ENCODE results near the gene CABP7. TPM values are rescaled to one million over a fixed set of nuclear protein-coding genes. Genes with fewer than 3 reads are reported as not detected.
A peak's percentile ranks its signal among the peaks of the same experiment; 100 is the strongest.

The CABP7 gene
- total and polyA plus RNA-seq, 2 of the 8 experiments (the other 6 are each of a cell fraction or from before 2014, with no cell fraction given): 0.20 to 0.36 TPM

DNA sequence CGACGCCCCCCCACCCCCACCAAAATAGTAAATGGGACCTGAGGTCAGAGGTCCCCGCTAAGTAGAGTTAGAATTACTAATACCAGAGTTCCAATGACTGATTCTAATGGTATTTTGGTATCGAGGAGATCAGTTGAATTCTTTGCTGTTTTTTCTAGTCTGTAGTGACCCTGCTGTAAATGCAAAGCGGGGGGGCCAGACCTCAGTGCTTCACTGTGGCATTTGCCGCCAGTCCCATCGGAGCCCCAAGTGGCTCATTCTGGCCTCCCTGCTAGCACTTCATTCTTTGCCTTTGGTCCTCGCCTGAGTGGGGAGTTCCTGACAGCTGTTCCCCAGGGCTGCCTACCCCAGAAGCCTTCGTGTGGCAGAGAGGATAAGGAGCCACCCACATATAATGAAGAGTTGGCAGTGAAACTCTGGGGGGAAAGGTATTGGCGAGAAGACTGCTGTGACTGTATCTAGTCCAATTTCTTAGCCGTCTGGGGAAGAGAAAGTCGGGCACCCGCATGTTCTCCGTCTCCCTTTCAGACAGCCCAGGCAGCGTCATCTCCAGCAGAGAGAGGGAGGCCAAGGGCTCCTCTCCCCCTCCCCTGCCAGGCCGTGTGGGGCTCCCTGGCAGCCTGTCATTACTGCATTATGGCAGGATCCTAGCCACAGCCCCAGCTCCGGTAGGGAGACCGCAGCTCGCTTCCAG is 19.4 kb upstream of the CABP7 start:
- Histone ChIP-seq H2BK120ac (replicated peaks; ENCODE audit: low read depth, low read length) (no peak overlapping the region), H3K4me1 (replicated peaks in 1 of 4; ENCODE audit: control insufficient read depth in 3 of 4, insufficient read depth in 4 of 4, low read length in 3 of 4) (peaks cover 9 to 45% (median 39%) of the 10 kb centered on the region in 4 experiments), H4K20me1 (replicated peaks in 1 of 2; ENCODE audit: control insufficient read depth in 1 of 2, insufficient read depth in 2 of 2, low read length in 2 of 2) (peaks cover 3 to 5% of the 10 kb centered on the region in 2 experiments), H2AFZ (ENCODE audit: low read length) (no peak overlapping the region), H3K14ac (ENCODE audit: insufficient read length) (no peak overlapping the region), H3K18ac (ENCODE audit: extremely low read depth, low read length) (no peak overlapping the region), H3K4me2 (ENCODE audit: insufficient read depth in 1 of 2, low read depth in 2 of 2, low read length in 2 of 2) (peak overlapping the region; percentile 9 to 58; a peak in 2 of 4 replicates), H4K8ac (ENCODE audit: extremely low read depth, insufficient read depth, low read length) (no peak overlapping the region), H3K36me3 (ENCODE audit: control insufficient read depth in 2 of 4, insufficient read depth in 4 of 4, low read length in 3 of 4) (no peaks in the 10 kb centered on the region), H2BK15ac (ENCODE audit: low read length) (no peak overlapping the region), H2BK5ac (ENCODE audit: low read depth, low read length) (no peak overlapping the region; the same call in 1 of the 2 replicates), H4K91ac (replicated peaks; ENCODE audit: insufficient read length, low read length) (no peak overlapping the region), H3K27me3 (replicated peaks in 1 of 4; ENCODE audit: control insufficient read depth in 3 of 4, extremely low read depth in 1 of 4, insufficient read depth in 3 of 4, low read length in 3 of 4) (peaks cover 0 to 29% (median 12%) of the 10 kb centered on the region in 4 experiments; a peak in 3 of 7 replicates), H3K4me3 (ENCODE audit: extremely low read depth in 1 of 4, insufficient read depth in 2 of 4, low read depth in 3 of 4, low read length in 4 of 4) (no peak overlapping the region), H3K4ac (replicated peaks; ENCODE audit: insufficient read length, low read depth, low read length) (no peak overlapping the region), H2BK12ac (ENCODE audit: low read depth, low read length) (no peak overlapping the region; the same call in 1 of the 2 replicates), H3K23ac (ENCODE audit: insufficient read length) (no peak overlapping the region), H3K79me1 (ENCODE audit: low read depth, low read length) (no peaks in the 10 kb centered on the region), H3K27ac (ENCODE audit: low read depth, low read length) (no peak overlapping the region), H3K9me3 (ENCODE audit: insufficient read depth in 2 of 2, low read depth in 1 of 2, low read length in 1 of 2) (no peaks in the 10 kb centered on the region), H3K9ac (replicated peaks in 1 of 4; ENCODE audit: extremely low read depth in 1 of 4, low read depth in 3 of 4, low read length in 3 of 4) (no peak overlapping the region), H2BK20ac (ENCODE audit: low read length) (no peak overlapping the region), H3K56ac (replicated peaks; ENCODE audit: insufficient read length, low read depth, low read length) (no peak overlapping the region), H2AK5ac (ENCODE audit: low read depth, low read length) (no peak overlapping the region), H4K5ac (ENCODE audit: insufficient read length, low read depth, low read length) (no peak overlapping the region), H3K23me2 (ENCODE audit: low read depth, low read length) (peaks cover 9% of the 10 kb centered on the region; the same call in 1 of the 2 replicates), H3K79me2 (ENCODE audit: control insufficient read depth in 1 of 2, insufficient read depth in 2 of 2, low read length in 2 of 2) (no peaks in the 10 kb centered on the region)
- DNase-seq (ENCODE audit: low read depth in 1 of 2, low spot score in 2 of 2) (no peak), FAIRE-seq (no peak)
- 76% methylated on average over 19 of the region's 19 CpGs; no CpG with 5 or more reads in 1 of the 2 experiments for WGBS, 2 experiments (ENCODE audit: extremely low coverage in 1 of 2, insufficient coverage in 1 of 2, insufficient read length in 1 of 2, insufficient replicate concordance in 2 of 2, low coverage in 1 of 2, low lambda C conversion rate in 2 of 2, missing lambda C conversion rate in 1 of 2)
- POLR2A ChIA-PET (ENCODE audit: partially characterized antibody): interaction anchor here (4.3 kb wide), 1 partner anchor 8 kb away, joined by 13 read pairs; no protein-coding TSS in a partner anchor
- TF ChIP-seq GTF2F1 (IDR thresholded peaks at IDR 0.05; ENCODE audit: borderline replicate concordance, low read depth, low read length): no peak
- no peak for TF ChIP-seq EZH2 (IDR thresholded peaks at IDR 0.05; ENCODE audit: low read depth, low read length, severe bottlenecking)
- TF ChIP-seq NANOG (IDR thresholded peaks at IDR 0.05; ENCODE audit: insufficient read depth, low read depth, low read length, poor library complexity, severe bottlenecking): no peak
- TF ChIP-seq RXRA (IDR thresholded peaks at IDR 0.05; ENCODE audit: insufficient read depth, low read depth, low read length): no peak
- no peak for TF ChIP-seq RAD21 (IDR thresholded peaks at IDR 0.05 in 1 of 2, conservative IDR thresholded peaks at IDR 0.05 in 1 of 2; ENCODE audit: low read depth in 2 of 2, low read length in 2 of 2)
- CTCF ChIA-PET (ENCODE audit: partially characterized antibody): interaction anchor here (0.9 to 4.8 kb wide), 10 partner anchors 9 to 73 kb away, joined by 3 to 60 read pairs (median 5); no protein-coding TSS in a partner anchor

All from H1 (cell line).